SU-DHL-6 (cell line): Measurements from ENCODE around the gene MGMT.

Experiments used
- H2AFZ ChIP-seq: fragments of 200-600 bp; sonication (generic); 2 replicates; pipeline ENCODE4 v1.6.1; 2014; ENCODE audit warnings: low read depth, mild to moderate bottlenecking, moderate library complexity, mixed read lengths, antibody characterized with exemption, low read length; ENCODE audit not compliant: severe bottlenecking
- H3F3A ChIP-seq: fragments of 200-600 bp; shearing (Covaris generic); 2 replicates; pipeline ENCODE4 v1.6.0; 2016; ENCODE audit warnings: antibody characterized with exemption, mild to moderate bottlenecking; ENCODE audit not compliant: insufficient read depth
- H3K27ac ChIP-seq: fragments of 200-600 bp; sonication (generic); 2 replicates; pipeline ENCODE4 v1.5.1; 2016; ENCODE audit warnings: low read depth, mild to moderate bottlenecking, low read length, moderate library complexity, mixed read lengths
- H3K27me3 ChIP-seq: fragments of 200-600 bp; sonication (generic), shearing (Covaris generic); 2 replicates; pipeline ENCODE4 v1.6.0; 2014; ENCODE audit warnings: mild to moderate bottlenecking, low read length
- H3K36me3 ChIP-seq: fragments of 200-600 bp; sonication (generic); 2 replicates; pipeline ENCODE4 v1.6.1; 2014; ENCODE audit warnings: mild to moderate bottlenecking, low read length, mixed read lengths
- H3K4me2 ChIP-seq: fragments of 300-600, 200-600 bp; shearing (Covaris generic), sonication (generic); 2 replicates; pipeline ENCODE4 v1.6.0; 2014; ENCODE audit warnings: low read length, low read depth, mild to moderate bottlenecking; ENCODE audit not compliant: poor library complexity, severe bottlenecking
- H3K4me3 ChIP-seq: fragments of 200-600 bp; sonication (generic); 2 replicates; pipeline ENCODE4 v1.5.1; 2014; ENCODE audit warnings: antibody characterized with exemption, low read length, mild to moderate bottlenecking, mixed read lengths; ENCODE audit not compliant: insufficient read depth, poor library complexity, severe bottlenecking
- H3K79me2 ChIP-seq: fragments of 200-600 bp; sonication (generic); 2 replicates; pipeline ENCODE4 v1.6.1; 2014; ENCODE audit warnings: mild to moderate bottlenecking, low read length, moderate library complexity; ENCODE audit not compliant: insufficient read depth
- H3K9ac ChIP-seq: fragments of 200-600 bp; sonication (generic); 2 replicates; pipeline ENCODE4 v1.7.0; 2014; ENCODE audit warnings: mild to moderate bottlenecking, low read length
- H3K9me2 ChIP-seq: fragments of 200-600 bp; sonication (generic); replicated peaks from 2 replicates; pipeline ENCODE4 v1.6.1; 2014; ENCODE audit warnings: low read length; ENCODE audit not compliant: insufficient read depth
- H3K9me3 ChIP-seq: fragments of 200-600 bp; sonication (generic); 2 replicates; pipeline ENCODE4 v1.6.1; 2014; ENCODE audit warnings: low read length, mixed read lengths; ENCODE audit not compliant: insufficient read depth
- H4K20me1 ChIP-seq: fragments of 200-600 bp; sonication (generic); 2 replicates; pipeline ENCODE4 v1.6.1; 2014; ENCODE audit warnings: low read depth, mild to moderate bottlenecking, antibody characterized with exemption, low read length, moderate library complexity, mixed read lengths
- CTCF ChIP-seq: fragments of 200-600 bp; sonication (generic); IDR thresholded peaks from one replicate; pipeline ENCODE4 v1.5.1; 2017; ENCODE audit warnings: antibody characterized with exemption, mild to moderate bottlenecking, low read length, moderate library complexity; ENCODE audit not compliant: insufficient read depth, poor library complexity, severe bottlenecking
- EZH2phosphoT487 ChIP-seq: fragments of 200-600 bp; sonication (generic), shearing (Covaris generic); conservative IDR thresholded peaks from 2 replicates; pipeline ENCODE4 v1.6.1; 2018; ENCODE audit warnings: mild to moderate bottlenecking, antibody characterized with exemption, low read length, moderate library complexity, mixed read lengths

MGMT gene

GRCh38 chr10:129614341-129614740, 147.3 kb downstream of the MGMT start:
- TF ChIP-seq EZH2phosphoT487 (no peak), CTCF (no peak)
- H3K36me3 ChIP-seq, result no peaks in the 10 kb centered on the region
- no peak overlapping the region for H3K27ac ChIP-seq
- H3K4me3 ChIP-seq, result no peak overlapping the region
- H3K9me2 ChIP-seq, result no peaks in the 10 kb centered on the region
- H3K4me2 ChIP-seq, result no peak overlapping the region
- no peaks in the 10 kb centered on the region for H3K79me2 ChIP-seq
- H3K27me3 ChIP-seq, result no peaks in the 10 kb centered on the region
- no peak overlapping the region for H2AFZ ChIP-seq
- no peaks in the 10 kb centered on the region for H4K20me1 ChIP-seq
- H3K9me3 ChIP-seq, result no peaks in the 10 kb centered on the region
- H3K9ac ChIP-seq, result no peak overlapping the region
- no peaks in the 10 kb centered on the region for H3F3A ChIP-seq

GRCh38 chr10:129615381-129615780, 148.3 kb downstream of the MGMT start:
- Histone ChIP-seq H3K36me3 (no peaks in the 10 kb centered on the region), H3K9me2 (no peaks in the 10 kb centered on the region), H3K27me3 (no peaks in the 10 kb centered on the region), H2AFZ (no peak overlapping the region), H3K9ac (no peak overlapping the region), H3K4me3 (no peak overlapping the region), H4K20me1 (no peaks in the 10 kb centered on the region), H3K79me2 (no peaks in the 10 kb centered on the region), H3K9me3 (no peaks in the 10 kb centered on the region), H3K27ac (no peak overlapping the region), H3K4me2 (no peak overlapping the region), H3F3A (no peaks in the 10 kb centered on the region)
- TF ChIP-seq EZH2phosphoT487 (no peak), CTCF (no peak)

GRCh38 chr10:129615921-129616525, 149.0 kb downstream of the MGMT start:
- TF ChIP-seq CTCF (no peak), EZH2phosphoT487 (no peak)
- Histone ChIP-seq H4K20me1 (no peaks in the 10 kb centered on the region), H3K79me2 (no peaks in the 10 kb centered on the region)

More at GRCh38 chr10:129615921-129616525, 149.0 kb downstream of the MGMT start:
- no peak overlapping the region for H2AFZ ChIP-seq
- H3K4me3 ChIP-seq, result no peak overlapping the region
- H3K36me3 ChIP-seq, result no peaks in the 10 kb centered on the region
- no peaks in the 10 kb centered on the region for H3K27me3 ChIP-seq
- no peak overlapping the region for H3K9ac ChIP-seq
- H3K9me3 ChIP-seq, result no peaks in the 10 kb centered on the region
- H3K9me2 ChIP-seq, result no peaks in the 10 kb centered on the region
- H3K4me2 ChIP-seq, result no peak overlapping the region
- H3K27ac ChIP-seq, result no peak overlapping the region
- no peaks in the 10 kb centered on the region for H3F3A ChIP-seq
